Stimulated activated CD8-positive, alpha-beta memory T cell treated with anti-CD3 and anti-CD28 coated beads, Interleukin-15, amount 100 ng/mL, for 24 hours (primary cell): ENCODE results near the gene LTBP3.
"Not testable (repeated sequence)": the region's sequence is repeated elsewhere in the genome, so short reads cannot be mapped to it uniquely, and the experiment has no call there.

Experiments
- DNase-seq: peaks from one replicate; pipeline ENCODE4 v3.0.0-alpha.2; 2020; ENCODE audit warnings: low read depth

Gene LTBP3

GRCh38 chr11:65536412-65537295, 21.5 kb downstream of the LTBP3 start:
- no peak for DNase-seq

GRCh38 chr11:65535102-65535501, 23.1 kb downstream of the LTBP3 start:
- no peak for DNase-seq

GRCh38 chr11:65532388-65533064, 25.6 kb downstream of the LTBP3 start:
- no peak for DNase-seq

GRCh38 chr11:65530157-65530496, 28.0 kb downstream of the LTBP3 start:
- no peak for DNase-seq

GRCh38 chr11:65529475-65530156, 28.5 kb downstream of the LTBP3 start:
- DNase-seq: no peak

GRCh38 chr11:65528819-65529350, 29.3 kb downstream of the LTBP3 start:
- DNase-seq: no peak

- DNase-seq: no peak
These were observed 31.4 kb downstream of the LTBP3 start for GRCh38 chr11:65526744-65527143.

GRCh38 chr11:65525546-65526480, 32.3 kb downstream of the LTBP3 start:
- no peak for DNase-seq

- DNase-seq: peak; percentile 73
These were observed 33.2 kb downstream of the LTBP3 start, which contains the start of gene SCYL1 for GRCh38 chr11:65524741-65525545. SCYL1 (plus strand) TSS chr11:65525083; CDS start chr11:65525154, 71 bp downstream.

- DNase-seq: no peak
These were observed 34.0 kb downstream of the LTBP3 start for GRCh38 chr11:65524014-65524740.

- not testable (repeated sequence) for DNase-seq
These were observed 34.6 kb downstream of the LTBP3 start for GRCh38 chr11:65523631-65523968.

GRCh38 chr11:65522718-65523630, 35.2 kb downstream of the LTBP3 start:
- DNase-seq: not testable (repeated sequence)

GRCh38 chr11:65521777-65522521, 36.2 kb downstream of the LTBP3 start:
- DNase-seq: not testable (repeated sequence)

GRCh38 chr11:65518941-65519549, 39.1 kb downstream of the LTBP3 start:
- DNase-seq: not testable (repeated sequence)

GRCh38 chr11:65516135-65516968, 41.8 kb downstream of the LTBP3 start:
- no peak for DNase-seq

- not testable (repeated sequence) for DNase-seq
These were observed 45.8 kb downstream of the LTBP3 start for GRCh38 chr11:65512311-65512710.
